Activated T-cell treated with anti-CD3 and anti-CD28 coated beads, Interleukin-2, amount 50 U/mL, for 48 hours (primary cell): ENCODE measurements around the gene ERGIC1.

Experiments used
- DNase-seq, 2 experiments: peaks; one replicate each; pipeline ENCODE4 v3.0.0-alpha.2; 2020

Gene ERGIC1

DNA sequence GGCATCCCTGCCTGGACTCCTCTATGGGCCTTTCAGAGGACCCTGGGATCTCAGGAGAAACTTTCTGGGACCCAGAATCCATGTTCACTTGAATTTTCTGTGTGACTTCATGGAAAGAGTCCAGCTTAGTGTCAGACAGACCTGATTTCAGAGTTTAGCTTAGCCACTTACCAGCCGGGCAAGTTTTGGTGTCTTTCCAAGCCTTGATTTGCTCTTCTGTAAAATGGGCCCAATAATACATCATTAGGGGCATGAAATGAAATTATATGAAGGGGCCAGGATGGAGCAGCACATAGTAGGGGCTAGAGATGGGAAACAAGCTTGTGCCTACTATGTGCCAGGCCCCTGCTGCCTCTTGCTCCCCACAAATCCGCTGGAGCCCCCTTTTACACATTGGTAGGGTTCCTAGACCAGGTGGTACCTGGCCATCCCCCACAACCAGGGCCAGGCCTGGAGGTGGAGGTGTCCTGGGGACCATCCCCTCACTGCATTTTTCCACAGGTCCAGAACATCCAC, 92.0 kb downstream of the ERGIC1 start:
- DNase-seq = no peak

DNA sequence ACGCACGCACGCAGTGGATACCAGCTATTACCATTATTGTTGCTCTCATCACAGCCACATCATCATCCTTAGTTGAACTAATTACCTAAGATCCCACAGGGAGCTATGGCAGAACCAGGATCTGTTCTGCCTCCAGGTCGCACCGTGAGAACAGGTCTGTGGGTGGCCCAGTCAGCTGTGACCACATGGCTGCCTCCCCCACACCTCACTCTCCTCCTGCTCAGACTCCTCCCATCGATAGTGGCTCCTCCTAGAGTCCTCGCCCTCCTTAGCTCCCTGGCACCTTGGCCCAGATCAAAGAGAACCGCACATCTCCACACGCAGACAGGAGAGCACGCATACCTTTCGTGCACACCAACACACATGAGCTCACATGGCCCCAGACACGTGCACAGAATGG, 92.7 kb downstream of the ERGIC1 start:
- DNase-seq = no peak

DNA sequence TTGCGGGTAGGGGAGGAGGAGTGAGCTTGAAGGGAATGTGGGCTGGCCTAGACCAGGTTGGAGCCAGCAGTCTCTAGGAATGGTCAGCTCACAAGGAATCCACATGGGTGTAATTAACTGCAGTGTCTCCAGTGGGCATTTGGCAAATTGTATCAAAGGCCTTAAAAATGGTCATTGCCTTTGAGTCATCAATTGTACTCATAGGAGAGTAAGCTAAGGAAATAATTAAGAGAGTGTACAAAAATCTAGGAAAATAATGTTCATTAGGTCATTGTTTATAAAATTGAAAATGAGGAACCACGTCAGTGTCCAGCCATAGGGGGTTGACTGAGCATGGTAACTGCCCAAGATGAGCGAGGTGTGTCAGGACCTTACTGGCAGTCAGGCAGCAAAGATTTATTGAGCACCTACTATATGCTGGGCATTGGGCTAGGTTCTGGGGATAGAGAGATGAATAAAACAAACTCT, 95.4 kb downstream of the ERGIC1 start:
- no peak for DNase-seq

DNA sequence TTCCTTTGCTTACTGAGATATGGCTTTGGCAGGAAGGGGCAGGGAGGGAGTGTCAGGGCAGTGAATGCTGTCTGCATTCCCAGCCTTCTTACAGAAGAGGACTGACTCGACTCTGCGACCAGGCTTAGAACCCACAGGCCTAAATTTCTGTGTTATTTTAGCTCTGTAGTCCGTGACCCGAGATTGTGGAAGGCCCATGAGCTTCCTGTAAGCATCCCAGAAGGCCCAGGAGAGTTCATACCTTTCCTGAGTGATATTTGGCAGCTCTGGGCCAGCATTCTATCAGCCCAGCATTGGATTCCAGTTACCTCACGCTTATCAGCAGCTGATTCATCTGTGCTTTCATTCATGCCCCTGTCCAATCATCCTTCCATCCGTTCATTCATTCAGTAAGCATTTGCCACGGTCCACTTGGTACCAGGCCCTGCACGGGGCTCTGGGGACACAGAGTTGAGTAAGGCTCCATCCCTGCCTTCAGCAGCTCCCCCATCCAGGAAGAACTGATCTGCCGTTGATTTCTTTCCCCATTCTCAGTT, 97.0 kb downstream of the ERGIC1 start:
- DNase-seq = no peak

DNA sequence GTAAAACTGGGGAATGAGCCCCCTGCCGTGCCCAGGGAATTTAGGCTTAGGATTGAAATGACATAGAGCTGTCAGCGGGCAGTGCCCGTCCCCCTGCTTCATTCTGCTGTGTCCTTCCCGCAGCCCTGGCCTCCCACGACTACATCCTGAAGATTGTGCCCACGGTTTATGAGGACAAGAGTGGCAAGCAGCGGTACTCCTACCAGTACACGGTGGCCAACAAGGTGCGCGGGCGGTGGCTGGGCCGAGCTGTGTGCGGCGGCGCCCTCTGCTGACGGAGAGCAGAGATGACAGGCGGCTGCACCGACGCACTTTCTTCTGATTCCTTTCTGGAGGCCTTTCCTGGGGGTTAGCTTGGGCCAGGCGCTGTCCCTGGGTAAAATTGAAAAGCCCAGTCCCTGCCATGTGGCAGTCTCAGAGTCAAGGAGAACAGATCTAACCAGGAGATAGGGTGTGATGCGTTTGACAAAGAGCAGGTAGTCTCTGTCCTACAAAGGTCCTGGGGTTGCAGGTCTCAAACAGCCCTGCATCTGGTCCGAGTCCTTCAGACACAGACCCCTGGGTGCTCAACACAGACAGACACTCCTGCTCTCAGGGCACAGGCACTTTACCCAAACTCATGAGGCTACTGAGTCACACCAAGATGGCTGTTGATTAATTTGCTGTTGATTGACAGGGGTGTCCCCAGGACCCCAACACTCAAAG, 98.4 kb downstream of the ERGIC1 start:
- peak; percentile 75 to 83 for DNase-seq

DNA sequence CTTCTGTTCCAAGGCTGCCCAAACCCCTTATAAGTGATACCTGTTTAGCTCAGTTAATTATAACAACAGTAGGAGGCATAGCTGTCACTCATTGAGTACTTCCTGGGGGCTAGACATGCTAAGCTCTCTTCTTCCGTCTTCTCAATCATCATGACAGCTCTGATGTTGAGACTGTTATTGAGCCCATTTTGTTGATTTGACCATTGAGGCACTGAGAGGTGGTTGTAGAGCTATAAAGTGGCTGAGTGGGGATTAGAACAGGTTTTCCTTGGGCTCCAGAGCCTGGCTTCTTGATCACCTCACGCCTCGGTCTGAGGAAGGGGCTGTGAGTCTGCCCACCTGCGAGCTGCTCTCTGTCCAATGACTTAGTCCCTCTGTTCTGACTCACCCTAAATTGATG, 99.2 kb downstream of the ERGIC1 start:
- DNase-seq = no peak

DNA sequence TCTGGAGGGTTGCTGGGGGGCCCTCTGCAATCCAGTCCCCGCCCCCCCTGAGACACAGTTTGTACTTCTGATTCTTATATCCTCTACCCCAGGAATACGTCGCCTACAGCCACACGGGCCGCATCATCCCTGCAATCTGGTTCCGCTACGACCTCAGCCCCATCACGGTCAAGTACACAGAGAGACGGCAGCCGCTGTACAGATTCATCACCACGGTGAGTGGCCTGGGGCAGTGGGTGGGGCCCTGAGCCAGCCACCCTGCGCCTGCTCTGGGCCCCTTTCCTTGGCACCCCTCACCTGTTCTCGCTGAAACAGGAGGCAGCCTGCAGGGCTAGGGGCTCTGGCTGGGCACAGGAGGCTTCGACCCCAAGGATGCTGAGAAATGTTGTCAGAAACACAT, 101.0 kb downstream of the ERGIC1 start:
- DNase-seq = no peak

DNA sequence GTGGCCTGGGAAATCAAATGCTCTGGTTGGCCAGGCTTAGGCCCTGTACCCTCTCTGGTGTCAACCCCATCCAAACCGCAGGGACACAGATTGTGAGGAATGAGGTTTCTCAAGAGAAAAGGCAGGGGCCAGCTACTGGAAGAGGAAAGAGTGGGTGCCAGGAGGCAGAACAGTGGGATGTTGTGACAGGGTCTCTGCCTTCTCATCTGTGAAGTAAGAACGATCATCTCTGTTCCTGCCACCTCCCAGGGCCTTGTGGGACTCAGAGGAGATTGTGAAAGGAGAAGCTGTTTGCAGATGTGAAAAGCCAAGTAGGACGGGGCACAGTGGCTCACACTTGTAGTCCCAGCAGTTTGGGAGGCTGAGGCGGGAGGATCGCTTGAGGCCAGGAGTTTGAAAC, 102.3 kb downstream of the ERGIC1 start:
- no peak for DNase-seq

DNA sequence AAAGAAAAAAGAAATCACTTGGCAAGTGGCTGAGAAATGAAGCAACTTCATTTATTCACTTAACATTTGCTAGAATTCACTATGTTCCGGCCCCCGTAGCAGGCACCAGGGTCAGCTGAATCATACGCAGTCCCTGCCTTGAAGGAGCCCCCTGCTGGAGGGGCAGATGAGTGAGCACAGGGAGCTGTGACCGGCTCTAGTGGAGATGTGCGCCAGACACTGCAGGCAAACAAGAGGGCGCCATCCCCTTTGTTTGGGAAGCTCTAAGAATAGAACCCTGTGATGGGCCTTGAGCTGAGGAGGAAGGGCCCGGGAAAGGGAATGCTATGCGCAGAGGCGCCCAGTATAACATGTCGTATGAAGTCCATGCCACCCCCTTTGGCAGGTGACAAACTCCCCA, 105.0 kb downstream of the ERGIC1 start:
- DNase-seq = peak in 1 of 2 experiments; percentile 35

DNA sequence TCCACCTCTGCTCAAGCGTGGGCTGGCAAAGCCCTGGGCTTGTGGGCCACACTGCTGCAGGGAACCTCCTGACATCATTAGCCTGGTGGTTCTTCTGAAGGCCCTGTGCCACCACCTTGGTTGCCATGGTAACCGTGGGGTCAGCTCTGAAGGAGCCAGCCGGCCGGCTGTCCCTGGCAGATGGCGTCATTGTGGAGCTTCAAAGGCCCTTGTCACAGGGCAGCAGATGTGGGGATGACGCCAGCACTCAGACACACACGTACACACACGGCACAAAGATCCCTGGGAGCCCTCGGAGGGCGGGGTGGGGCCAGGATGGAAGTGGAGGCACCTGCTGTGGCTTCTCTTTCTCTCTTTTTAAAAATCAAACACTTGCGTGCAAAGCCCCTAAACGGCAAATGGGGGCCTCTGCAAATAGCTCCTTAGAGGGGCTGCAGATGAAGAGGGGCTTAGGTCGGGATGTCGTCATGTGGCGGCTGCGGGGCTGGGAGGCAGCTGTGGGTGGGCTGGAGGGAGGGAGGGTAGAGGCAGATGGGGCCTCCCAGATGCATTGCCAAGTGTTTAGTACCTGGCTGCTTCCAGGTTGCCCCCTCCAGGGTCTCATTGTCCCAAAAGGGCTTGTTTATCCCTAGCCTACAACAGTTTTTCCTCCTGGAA, 105.7 kb downstream of the ERGIC1 start:
- DNase-seq = no peak

DNA sequence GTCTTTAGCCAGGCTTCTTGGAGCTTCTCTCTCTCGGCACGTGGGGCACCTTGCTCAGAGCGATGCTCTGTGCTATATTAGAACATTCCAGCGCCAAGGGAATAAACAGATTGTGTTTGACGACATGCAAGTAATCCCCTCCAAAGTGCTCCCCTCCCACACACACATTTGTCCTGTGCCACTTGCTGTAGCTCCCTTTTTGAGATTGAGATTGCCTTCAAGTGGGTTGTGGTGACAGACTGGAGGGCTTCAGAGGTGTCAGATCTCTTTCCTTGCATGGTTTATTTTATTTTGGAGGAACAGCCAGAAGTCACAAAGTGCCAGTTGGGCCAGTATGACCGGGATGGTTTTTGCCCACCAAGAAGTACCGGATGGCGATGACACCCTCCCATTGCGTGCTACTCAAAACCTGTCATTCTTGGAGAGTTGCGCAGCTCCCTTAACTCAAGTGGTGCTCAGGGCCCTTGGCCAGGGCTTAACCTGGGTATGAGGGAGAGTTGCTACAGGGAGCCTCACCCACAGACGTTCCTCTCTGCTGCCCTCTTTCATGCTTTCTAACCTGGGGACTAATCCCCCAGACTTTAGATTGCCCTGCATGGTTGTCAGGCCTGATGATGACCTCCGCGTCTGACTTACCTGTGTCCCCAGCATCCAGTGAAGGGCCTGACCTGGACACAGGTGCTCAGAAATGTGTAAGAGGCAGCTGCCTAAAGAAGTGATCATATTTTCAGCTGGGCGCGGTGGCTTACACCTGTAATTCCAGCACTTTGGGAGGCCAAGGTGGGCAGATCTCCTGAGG, 106.4 kb downstream of the ERGIC1 start:
- no peak for DNase-seq

DNA sequence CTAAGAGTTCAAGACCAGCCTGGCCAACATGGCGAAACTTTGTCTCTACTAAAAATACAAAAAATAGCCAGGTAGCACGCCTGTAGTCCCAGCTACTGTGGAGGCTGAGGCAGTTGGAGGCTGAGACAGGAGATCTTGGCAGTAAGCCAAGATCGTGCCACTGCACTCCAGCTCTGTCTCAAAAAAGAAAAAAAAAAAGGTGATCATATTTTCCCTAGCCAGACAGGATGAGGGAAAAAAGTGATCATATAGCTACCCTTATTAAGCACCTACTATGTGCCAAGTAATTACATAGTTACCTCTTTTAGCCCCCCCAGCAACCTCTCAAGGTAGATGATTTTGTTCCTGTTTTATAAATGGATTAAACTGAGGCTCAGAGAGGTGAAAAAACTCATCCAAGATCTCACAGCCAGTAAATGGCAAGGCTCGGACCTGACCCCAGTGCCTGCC, 107.0 kb downstream of the ERGIC1 start:
- no peak for DNase-seq

DNA sequence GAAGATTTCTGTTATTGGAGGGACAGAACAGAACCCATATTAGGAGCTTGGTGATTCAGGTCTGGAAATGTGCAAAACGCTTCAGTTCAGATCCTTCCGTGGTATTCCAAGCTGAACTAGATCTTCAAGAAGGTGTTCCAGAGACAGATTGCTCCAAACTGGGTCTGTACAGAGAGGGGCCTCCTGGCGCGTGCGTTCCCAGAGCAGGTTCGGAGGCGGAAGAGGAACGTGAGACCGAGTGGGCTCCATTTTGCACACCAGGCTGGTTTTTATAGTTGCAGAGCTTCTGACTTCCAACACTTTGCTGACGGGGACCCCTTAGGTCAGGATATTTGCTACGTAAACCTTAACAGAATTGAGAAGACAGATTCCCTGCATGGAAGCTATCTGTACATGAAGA, 108.5 kb downstream of the ERGIC1 start:
- no peak for DNase-seq

DNA sequence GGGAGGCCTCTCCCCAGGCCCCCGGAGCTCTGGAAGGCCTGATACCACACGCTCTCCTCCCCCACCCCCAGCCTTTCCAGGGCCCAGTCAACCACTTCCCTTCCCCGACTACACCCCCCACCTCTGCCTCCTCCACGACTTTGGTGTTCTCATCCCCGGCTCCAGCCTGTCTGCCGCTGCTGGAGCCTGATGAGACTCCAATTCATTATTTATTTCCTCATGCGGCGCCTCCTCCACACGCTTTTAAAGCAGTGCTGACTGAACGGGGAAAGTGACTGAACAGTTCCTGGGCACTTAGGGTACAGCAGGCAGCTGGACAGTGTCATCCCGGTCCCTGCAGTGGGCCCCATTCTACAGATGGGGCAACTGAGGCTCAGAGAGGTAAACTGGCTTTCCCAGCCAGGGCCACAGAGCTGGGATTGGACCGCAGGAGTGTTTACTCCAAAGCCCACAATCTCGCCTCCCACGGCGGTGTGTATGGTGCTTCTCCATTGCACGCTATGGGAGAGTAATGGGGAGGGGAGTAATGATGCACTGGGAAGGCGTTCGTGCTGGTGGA, 109.3 kb downstream of the ERGIC1 start:
- DNase-seq = no peak

DNA sequence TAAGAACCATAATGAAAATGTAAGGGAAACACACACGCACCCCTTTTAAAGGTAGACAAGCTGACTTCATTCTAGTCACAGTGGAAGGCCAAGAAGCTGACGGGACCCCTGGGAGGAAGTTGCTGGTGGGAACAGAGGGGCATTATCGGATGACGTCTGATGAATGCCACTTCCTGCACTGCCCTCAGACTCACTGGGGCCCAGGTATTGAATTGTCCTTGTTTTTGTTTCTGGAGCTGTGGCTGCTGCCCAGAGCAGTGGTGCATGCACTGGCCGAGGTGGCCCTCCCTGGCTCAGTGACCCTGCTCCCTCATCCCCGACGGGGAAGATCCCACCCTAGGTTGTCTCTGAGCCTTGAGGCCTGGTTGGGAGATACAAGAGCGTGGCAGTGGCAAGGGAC, 109.9 kb downstream of the ERGIC1 start:
- DNase-seq = no peak

DNA sequence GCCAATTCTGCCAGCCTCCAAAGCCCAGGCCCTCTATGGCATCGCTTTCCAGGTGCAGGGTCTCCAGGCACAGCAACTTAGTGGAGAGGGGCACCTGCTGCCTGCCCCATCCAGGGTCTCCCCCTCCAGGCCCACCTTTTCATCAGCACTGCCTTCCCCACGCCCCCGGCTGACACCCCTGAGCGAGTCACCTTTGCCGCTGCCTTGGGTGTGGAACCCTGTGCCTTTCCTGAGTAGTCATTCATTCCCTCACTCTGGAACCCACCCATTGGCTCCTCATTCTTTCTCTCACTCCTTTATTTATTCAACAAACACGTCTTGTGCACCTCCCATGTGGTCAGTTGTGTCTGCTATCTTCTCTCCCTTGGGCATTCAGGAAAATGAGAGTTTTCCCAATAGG, 110.7 kb downstream of the ERGIC1 start:
- no peak for DNase-seq

DNA sequence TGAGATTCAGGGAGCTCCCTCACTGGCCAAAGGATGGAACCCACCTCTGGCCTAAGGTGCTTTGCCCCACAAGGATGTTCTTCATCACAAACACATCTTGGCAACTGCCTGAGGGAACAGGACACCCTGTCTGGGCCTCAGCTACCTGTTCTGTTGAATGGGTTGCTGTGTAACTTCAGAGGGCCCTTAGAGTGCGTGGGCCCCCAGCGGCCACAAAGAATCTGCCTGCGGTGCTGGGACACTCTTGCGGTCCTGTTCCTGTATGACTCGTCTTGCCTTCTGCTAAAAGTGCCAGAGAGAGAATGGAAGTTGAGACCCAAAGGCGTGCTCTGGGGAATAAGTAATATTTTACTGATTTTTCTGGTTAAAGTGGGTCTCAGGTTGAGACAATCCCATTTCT, 111.1 kb downstream of the ERGIC1 start:
- DNase-seq = no peak

DNA sequence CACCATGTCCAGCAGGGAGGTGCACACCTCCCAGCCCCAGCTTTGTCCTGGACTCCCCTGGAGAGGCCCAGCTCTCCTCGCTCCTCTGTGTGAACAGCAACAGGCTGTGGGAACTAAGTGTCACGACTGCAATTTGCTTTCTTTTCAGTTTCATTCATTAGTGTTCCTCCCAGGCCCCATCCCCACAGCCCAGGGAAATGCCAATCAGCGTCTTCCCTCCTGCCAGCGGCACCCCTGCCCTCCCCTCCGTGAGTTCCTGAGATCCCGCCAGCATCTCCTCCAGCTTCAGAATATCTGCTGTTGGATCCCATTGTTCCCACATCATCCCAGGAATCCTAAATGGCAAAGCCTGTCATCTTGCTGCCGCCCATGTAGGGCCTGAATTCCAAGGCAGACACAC, 112.1 kb downstream of the ERGIC1 start:
- DNase-seq = no peak

DNA sequence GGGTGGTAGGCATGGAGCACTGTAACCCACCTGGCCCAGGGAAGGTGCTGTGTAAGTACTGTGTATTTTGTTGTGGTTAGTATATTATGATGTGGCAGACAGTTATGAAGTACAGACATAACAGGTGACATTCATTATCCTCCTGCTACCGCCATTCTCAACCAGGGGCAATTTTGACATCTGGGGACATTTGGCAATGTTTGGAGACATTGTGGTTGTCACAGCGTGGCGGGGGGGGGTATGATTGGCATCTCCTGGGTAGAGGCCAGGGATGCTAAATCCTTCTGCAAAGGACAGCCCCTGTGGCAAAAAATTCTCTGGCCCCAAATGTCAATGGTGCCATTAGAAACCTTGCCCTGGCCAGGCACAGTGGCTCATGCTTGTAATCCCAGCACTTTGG, 115.4 kb downstream of the ERGIC1 start:
- DNase-seq = no peak

DNA sequence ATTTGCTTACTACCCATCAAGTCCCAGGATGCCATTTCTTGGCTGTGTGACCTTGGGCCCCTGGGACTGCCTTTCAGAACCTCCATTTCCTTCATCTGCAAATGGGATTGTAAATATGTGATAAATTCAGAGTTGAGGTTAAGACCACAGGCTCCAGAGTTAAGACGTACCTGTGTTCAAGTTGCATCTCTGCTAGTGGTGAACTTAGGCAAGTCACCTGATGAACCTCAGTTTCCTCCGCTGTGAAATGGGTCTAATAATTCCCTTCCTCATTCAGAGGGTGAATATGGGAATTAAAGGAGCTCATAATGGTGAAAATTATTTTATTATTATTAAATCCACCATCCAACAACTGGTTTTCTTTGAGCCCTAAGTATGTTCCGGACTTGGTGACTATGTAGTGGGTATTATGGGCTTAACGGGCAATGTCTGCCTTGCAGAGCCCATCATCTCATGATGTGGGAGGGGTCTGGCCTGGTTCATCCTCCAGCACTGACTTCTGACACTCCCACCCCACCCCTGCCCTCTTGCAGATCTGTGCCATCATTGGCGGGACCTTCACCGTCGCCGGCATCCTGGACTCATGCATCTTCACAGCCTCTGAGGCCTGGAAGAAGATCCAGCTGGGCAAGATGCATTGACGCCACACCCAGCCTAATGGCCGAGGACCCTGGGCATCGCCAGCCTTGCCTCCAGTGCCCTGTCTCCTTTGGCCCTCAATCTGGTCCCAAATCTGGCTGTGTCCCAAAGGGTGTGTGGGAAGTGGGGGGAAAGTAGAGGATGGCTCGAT, 116.3 kb downstream of the ERGIC1 start:
- DNase-seq = no peak

DNA sequence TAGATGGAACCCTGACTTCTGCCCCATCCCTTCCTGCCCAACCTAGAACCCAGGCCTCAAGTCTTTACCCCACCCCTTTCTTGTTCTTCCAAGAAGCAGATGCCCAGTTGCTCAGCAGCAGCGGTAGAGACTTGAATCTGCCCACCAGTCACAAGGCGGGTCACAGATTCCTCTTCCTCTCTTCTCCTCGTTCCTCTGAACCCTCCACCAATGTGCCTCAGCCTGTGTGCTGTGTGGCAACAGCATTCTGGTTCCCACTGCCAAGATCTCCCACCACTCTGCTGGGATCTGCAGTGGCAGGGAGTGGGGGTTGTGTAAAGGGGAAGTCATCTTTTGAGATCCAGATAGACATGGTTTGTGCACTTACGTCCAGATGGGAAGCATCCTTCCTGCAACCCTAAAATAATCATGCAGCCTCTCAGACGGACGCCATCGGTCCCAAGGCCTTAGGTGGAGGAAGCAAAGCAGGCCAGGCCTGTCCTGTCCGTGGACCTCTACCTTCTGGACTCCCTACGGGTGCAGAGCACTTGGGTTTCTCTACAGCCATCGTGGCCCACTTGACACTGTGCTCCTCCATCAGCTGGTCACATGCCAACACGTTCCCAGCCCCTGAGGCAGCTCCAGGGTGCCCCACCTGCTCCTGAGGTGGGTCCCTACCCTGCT, 117.5 kb downstream of the ERGIC1 start:
- DNase-seq = no peak
